Cardiac fibroblast (primary cell): ENCODE data around the gene DLX4.
A peak's percentile ranks its signal among the peaks of the same experiment; 100 is the strongest.

Experiments used
- DNase-seq, 2 donors: peaks; one replicate each; pipeline versions ENCODE4 v3.0.0 to v3.0.0-alpha.2; 2010; ENCODE audit warnings: low read depth in 2 of 2
- H3K4me3 ChIP-seq, 2 donors: replicated peaks in 1 of 2; 1 replicate in 1 of 2; 2 replicates in 1 of 2; pipeline ENCODE4 v1.5.1; 2011; ENCODE audit warnings: low read depth in 2 of 2, low read length in 2 of 2, mild to moderate bottlenecking in 2 of 2, moderate library complexity in 1 of 2
- CTCF ChIP-seq: IDR thresholded peaks from one replicate; pipeline ENCODE4 v1.5.1; 2011; ENCODE audit warnings: low read depth, mild to moderate bottlenecking, low read length, inconsistent platforms

Gene DLX4

GRCh38 chr17:49969134-49969759 is at the start of gene DLX4:
TSS of gene DLX4 (plus strand) at chr17:49969190. CDS start at chr17:49969469, 279 bp downstream.
- no peak for TF ChIP-seq CTCF
- DNase-seq: no peak
- peak within 1 kb of the TSS; percentile 31 to 40 for H3K4me3 ChIP-seq

- no peak overlapping the region for H3K4me3 ChIP-seq
- TF ChIP-seq CTCF: no peak
- no peak for DNase-seq
Measured at GRCh38 chr17:49920030-49920769, 48.8 kb upstream of the DLX4 start.

- DNase-seq: no peak
- H3K4me3 ChIP-seq: no peak overlapping the region
- no peak for TF ChIP-seq CTCF
Measured at GRCh38 chr17:49922095-49922494, 46.9 kb upstream of the DLX4 start.

GRCh38 chr17:49924116-49924515 is 44.9 kb upstream of the DLX4 start:
- no peak for DNase-seq
- H3K4me3 ChIP-seq: no peak overlapping the region
- no peak for TF ChIP-seq CTCF

- H3K4me3 ChIP-seq: no peak overlapping the region
- no peak for DNase-seq
Measured at GRCh38 chr17:49924589-49924988, 44.4 kb upstream of the DLX4 start.

GRCh38 chr17:49925921-49926320 is 43.1 kb upstream of the DLX4 start:
- no peak for DNase-seq
- no peak overlapping the region for H3K4me3 ChIP-seq
- no peak for TF ChIP-seq CTCF

More at GRCh38 chr17:49924589-49924988, 44.4 kb upstream of the DLX4 start:
- TF ChIP-seq CTCF: no peak

GRCh38 chr17:49926886-49927285 is 42.1 kb upstream of the DLX4 start:
- H3K4me3 ChIP-seq: no peak overlapping the region
- peak; percentile 70 to 86 for DNase-seq
- TF ChIP-seq CTCF: no peak
